H1 (cell line): ENCODE measurements around the gene RNASET2. TPM values are rescaled to one million over a fixed set of nuclear protein-coding genes. Genes with fewer than 3 reads are reported as not detected.

Experiments
- CTCF ChIA-PET: fragments of 300-600 bp; sonication (Branson Sonifier 250); formaldehyde crosslinking; loops from one replicate; lab custom pipeline; 2021; ENCODE audit not compliant: partially characterized antibody; lab: Charles Lee
- POLR2A ChIA-PET: fragments of 300-600 bp; sonication (Branson Sonifier 250); formaldehyde crosslinking; loops from one replicate; lab custom pipeline; 2021; ENCODE audit warnings: inconsistent platforms; ENCODE audit not compliant: partially characterized antibody; lab: Charles Lee
- DNase-seq, 2 experiments: peaks; one replicate each; pipeline versions ENCODE4 v3.0.0 to v3.0.0-alpha.2; 2010 to 2022; ENCODE audit warnings: low spot score in 2 of 2, low read depth in 1 of 2, mixed read lengths in 1 of 2
- FAIRE-seq: peaks from 2 replicates; lab custom pipeline; 2011; peaks lifted over from hg19 to GRCh38; lab: Jason Lieb, UNC
- H2AFZ ChIP-seq: 2 replicates; pipeline ENCODE4 v1.8.1; 2012; ENCODE audit warnings: low read length, inconsistent platforms
- H2AK5ac ChIP-seq: 2 replicates; pipeline ENCODE4 v1.6.1; 2013; ENCODE audit warnings: low read depth, low read length
- H2BK120ac ChIP-seq: replicated peaks from 2 replicates; pipeline ENCODE3; 2013; ENCODE audit warnings: low read depth, low read length, inconsistent platforms
- H2BK12ac ChIP-seq: 2 replicates; pipeline ENCODE4 v1.6.1; 2013; ENCODE audit warnings: low read depth, low read length
- H2BK15ac ChIP-seq: 2 replicates; pipeline ENCODE4 v1.6.1; 2013; ENCODE audit warnings: low read length
- H2BK20ac ChIP-seq: 2 replicates; pipeline ENCODE4 v1.6.1; 2013; ENCODE audit warnings: low read length
- H2BK5ac ChIP-seq: 2 replicates; pipeline ENCODE4 v1.6.1; 2013; ENCODE audit warnings: low read depth, low read length
- H3K14ac ChIP-seq: 2 replicates; pipeline ENCODE4 v1.6.1; 2013; ENCODE audit warnings: inconsistent platforms; ENCODE audit not compliant: insufficient read length
- H3K18ac ChIP-seq: 2 replicates; pipeline ENCODE4 v1.6.1; 2013; ENCODE audit warnings: low read length; ENCODE audit errors: extremely low read depth
- H3K23ac ChIP-seq: 2 replicates; pipeline ENCODE4 v1.6.1; 2013; ENCODE audit warnings: inconsistent platforms; ENCODE audit not compliant: insufficient read length
- H3K23me2 ChIP-seq: 2 replicates; pipeline ENCODE4 v1.6.1; 2013; ENCODE audit warnings: low read depth, low read length
- H3K27ac ChIP-seq: 2 replicates; pipeline ENCODE4 v1.6.1; 2011; ENCODE audit warnings: low read depth, low read length, inconsistent platforms
- H3K27me3 ChIP-seq, 4 experiments: replicated peaks in 1 of 4; 1 replicate in 1 of 4; 2 replicates in 3 of 4; pipeline versions ENCODE4 v1.6.1 to v1.8.1; 2011 to 2013; ENCODE audit warnings: low read length in 3 of 4, mild to moderate bottlenecking in 3 of 4, inconsistent platforms in 2 of 4, mixed read lengths in 2 of 4, moderate library complexity in 1 of 4; ENCODE audit not compliant: control insufficient read depth in 3 of 4, insufficient read depth in 3 of 4; ENCODE audit errors: extremely low read depth in 1 of 4
- H3K36me3 ChIP-seq, 4 experiments: 2 replicates each; pipeline versions ENCODE4 v1.6.1 to v1.8.1; 2011 to 2013; ENCODE audit warnings: mild to moderate bottlenecking in 4 of 4, low read length in 3 of 4, moderate library complexity in 2 of 4, control low read depth in 1 of 4, inconsistent platforms in 1 of 4; ENCODE audit not compliant: insufficient read depth in 4 of 4, control insufficient read depth in 2 of 4
- H3K4ac ChIP-seq: replicated peaks from 2 replicates; pipeline ENCODE3; 2013; ENCODE audit warnings: low read length, low read depth, mixed read lengths, inconsistent platforms; ENCODE audit not compliant: insufficient read length
- H3K4me1 ChIP-seq, 4 experiments: replicated peaks in 1 of 4; 1 replicate in 1 of 4; 2 replicates in 3 of 4; pipeline versions ENCODE4 v1.6.1 to v1.8.1; 2011 to 2013; ENCODE audit warnings: low read length in 3 of 4, inconsistent platforms in 2 of 4, mixed read lengths in 1 of 4; ENCODE audit not compliant: insufficient read depth in 4 of 4, control insufficient read depth in 3 of 4
- H3K4me2 ChIP-seq, 2 experiments: 2 replicates each; pipeline versions ENCODE4 v1.6.1 to v1.8.1; 2011 to 2013; ENCODE audit warnings: low read depth in 2 of 2, low read length in 2 of 2, control low read depth in 1 of 2, inconsistent platforms in 1 of 2, mild to moderate bottlenecking in 1 of 2; ENCODE audit not compliant: insufficient read depth in 1 of 2
- H3K4me3 ChIP-seq, 4 experiments: fragments of 200-600, 300-600 bp in 1 of 4; sonication (generic), shearing (Covaris generic), sonication (Bioruptor Twin) in 1 of 4; 2 replicates each; pipeline versions ENCODE4 v1.5.1 to v1.8.1; 2011 to 2016; ENCODE audit warnings: low read length in 4 of 4, low read depth in 3 of 4, control low read depth in 2 of 4, inconsistent platforms in 2 of 4, mild to moderate bottlenecking in 2 of 4, mixed read lengths in 1 of 4, moderate library complexity in 1 of 4; ENCODE audit not compliant: insufficient read depth in 2 of 4; ENCODE audit errors: extremely low read depth in 1 of 4
- H3K56ac ChIP-seq: replicated peaks from 2 replicates; pipeline ENCODE3; 2013; ENCODE audit warnings: low read depth, mild to moderate bottlenecking, mixed read lengths, low read length, inconsistent platforms; ENCODE audit not compliant: insufficient read length
- H3K79me1 ChIP-seq: 2 replicates; pipeline ENCODE4 v1.6.1; 2013; ENCODE audit warnings: low read depth, low read length, control low read depth
- H3K79me2 ChIP-seq, 2 experiments: 2 replicates each; pipeline versions ENCODE4 v1.6.1 to v1.8.1; 2012 to 2013; ENCODE audit warnings: low read length in 2 of 2, mild to moderate bottlenecking in 2 of 2, inconsistent platforms in 1 of 2; ENCODE audit not compliant: insufficient read depth in 2 of 2, control insufficient read depth in 1 of 2
- H3K9ac ChIP-seq, 4 experiments: replicated peaks in 1 of 4; 1 replicate in 1 of 4; 2 replicates in 3 of 4; pipeline versions ENCODE4 v1.6.1 to v1.8.1; 2011 to 2013; ENCODE audit warnings: low read depth in 3 of 4, low read length in 3 of 4, control low read depth in 2 of 4, mild to moderate bottlenecking in 2 of 4, moderate library complexity in 2 of 4, inconsistent platforms in 1 of 4; ENCODE audit errors: extremely low read depth in 1 of 4
- H3K9me3 ChIP-seq, 2 experiments: 2 replicates each; pipeline versions ENCODE4 v1.6.1 to v1.8.1; 2012 to 2013; ENCODE audit warnings: mild to moderate bottlenecking in 2 of 2, moderate library complexity in 2 of 2, control low read depth in 1 of 2, inconsistent platforms in 1 of 2, low read depth in 1 of 2, low read length in 1 of 2, mixed read lengths in 1 of 2; ENCODE audit not compliant: insufficient read depth in 2 of 2
- H4K20me1 ChIP-seq, 2 experiments: replicated peaks in 1 of 2; 2 replicates each; pipeline versions ENCODE3 to v1.8.1; 2011 to 2013; ENCODE audit warnings: inconsistent platforms in 2 of 2, low read length in 2 of 2, mild to moderate bottlenecking in 1 of 2; ENCODE audit not compliant: insufficient read depth in 2 of 2, control insufficient read depth in 1 of 2
- H4K5ac ChIP-seq: 2 replicates; pipeline ENCODE4 v1.6.1; 2013; ENCODE audit warnings: low read length, low read depth, mixed read lengths, inconsistent platforms; ENCODE audit not compliant: insufficient read length
- H4K8ac ChIP-seq: 2 replicates; pipeline ENCODE4 v1.8.0; 2013; ENCODE audit warnings: mild to moderate bottlenecking, moderate library complexity, low read length, inconsistent platforms; ENCODE audit not compliant: insufficient read depth; ENCODE audit errors: extremely low read depth
- H4K91ac ChIP-seq: replicated peaks from 2 replicates; pipeline ENCODE3; 2013; ENCODE audit warnings: low read length, mixed read lengths, inconsistent platforms; ENCODE audit not compliant: insufficient read length
- EZH2 ChIP-seq: fragments of 200-600 bp; sonication (generic); IDR thresholded peaks from 2 replicates; pipeline ENCODE4 v1.7.1; 2012; ENCODE audit warnings: low read depth, mild to moderate bottlenecking, moderate library complexity, low read length, inconsistent platforms; ENCODE audit not compliant: severe bottlenecking
- MAX ChIP-seq: IDR thresholded peaks from 2 replicates; pipeline ENCODE4 v1.6.1; 2012; ENCODE audit warnings: inconsistent platforms
- TAF1 ChIP-seq: IDR thresholded peaks from 2 replicates; pipeline ENCODE4 v1.6.1; 2011; ENCODE audit warnings: mild to moderate bottlenecking, low read depth, low read length
- WGBS, 2 experiments: shearing (Covaris generic) in 1 of 2; methylation state at CpG; one replicate each; pipeline versions ENCODE4 v1.1.6 to v1.1.7; 2013 to 2015; ENCODE audit warnings: low lambda C conversion rate in 2 of 2, mixed read lengths in 2 of 2, inconsistent platforms in 1 of 2, low coverage in 1 of 2, missing lambda C conversion rate in 1 of 2; ENCODE audit not compliant: insufficient replicate concordance in 2 of 2, insufficient coverage in 1 of 2, insufficient read length in 1 of 2; ENCODE audit errors: extremely low coverage in 1 of 2, missing lambda C conversion rate in 1 of 2; 5-methylcytosine and 5-hydroxymethylcytosine counted together
- polyA plus RNA-seq, 7 experiments: library from polyadenylated mRNA; depleted of rRNA in 3 of 7; stranded (reverse) in 5 of 7; unstranded in 2 of 7; fragments of >200 nt in 5 of 7; fragments of 200-250 nt in 2 of 7; gene quantifications; 1 replicate in 5 of 7; 2 replicates in 1 of 7; 4 replicates in 1 of 7; pipeline versions ENCODE4 v1.2.1 to v1.2.3, GENCODE V29; 2011 to 2013; ENCODE audit warnings: missing spikeins in 2 of 7, mixed read lengths in 2 of 7
- total RNA-seq: library from RNA; stranded (reverse); fragmentation: NEBNext Ultra II Directional; extraction: Animal tissue kit (Norgen Biotek cat#: 25700); gene quantifications from 2 replicates; pipeline ENCODE4 v1.2.1, GENCODE V29; 2021

The RNASET2 gene
- total and polyA plus RNA-seq, 2 of the 8 experiments (the other 6 are each of a cell fraction or from before 2014, with no cell fraction given), result 15.7 to 22.9 TPM

GRCh38 chr6:166955121-166955864 lies 1.1 kb downstream of the RNASET2 start:
- H3K79me2 ChIP-seq, result no peaks in the 10 kb centered on the region; a peak in 1 of 4 replicates
- H3K18ac ChIP-seq, result no peak overlapping the region; the same call in 1 of the 2 replicates
- H4K91ac ChIP-seq, result peak overlapping the region; percentile 55
- H2BK5ac ChIP-seq, result no peak overlapping the region
- no peak overlapping the region for H2BK20ac ChIP-seq
- 52% methylated on average over 19 of the region's 52 CpGs; no CpG with 5 or more reads in 1 of the 2 experiments for WGBS, 2 experiments
- FAIRE-seq (no peak), DNase-seq (no peak)
- peak overlapping the region; percentile 90 to 93 for H3K4me2 ChIP-seq
- no peak overlapping the region for H2BK15ac ChIP-seq
- no peak overlapping the region for H2BK120ac ChIP-seq
- H3K79me1 ChIP-seq, result peaks cover 2% of the 10 kb centered on the region
- peaks cover 6 to 8% of the 10 kb centered on the region in 2 experiments for H3K9me3 ChIP-seq
- H3K4ac ChIP-seq, result no peak overlapping the region
- no peak overlapping the region for H3K14ac ChIP-seq
- peaks cover 0 to 2% of the 10 kb centered on the region in 2 experiments for H4K20me1 ChIP-seq
- ChIA-PET CTCF (interaction anchor here (0.6 to 2.0 kb wide), 6 partner anchors 18 to 234 kb away, joined by 3 to 10 read pairs (median 4); no protein-coding TSS in a partner anchor), POLR2A (interaction anchor here (0.8 to 1.0 kb wide), 2 partner anchors 17 to 168 kb away, joined by 3 to 4 read pairs; no protein-coding TSS in a partner anchor)
- H3K9ac ChIP-seq, result no peak overlapping the region; a peak in 1 of 7 replicates
- TF ChIP-seq TAF1 (no peak), MAX (peak; percentile 49), EZH2 (peak; percentile 7)
- H3K27ac ChIP-seq, result no peak overlapping the region
- H3K23ac ChIP-seq, result no peak overlapping the region
- peaks cover 17% of the 10 kb centered on the region; the same call in 1 of the 2 replicates for H3K23me2 ChIP-seq
- H4K8ac ChIP-seq, result no peak overlapping the region; the same call in 1 of the 2 replicates
- peaks cover 2 to 12% (median 7%) of the 10 kb centered on the region in 4 experiments; a peak in 6 of 7 replicates for H3K4me1 ChIP-seq
- peaks cover 0 to 6% (median 0%) of the 10 kb centered on the region in 4 experiments; a peak in 3 of 7 replicates for H3K27me3 ChIP-seq
- no peak overlapping the region for H2AFZ ChIP-seq
- peak overlapping the region; percentile 58 to 83 (median 72) for H3K4me3 ChIP-seq
- H3K56ac ChIP-seq, result no peak overlapping the region
- H2AK5ac ChIP-seq, result no peak overlapping the region
- H2BK12ac ChIP-seq, result no peak overlapping the region
- no peak overlapping the region for H4K5ac ChIP-seq
- H3K36me3 ChIP-seq, result peaks cover 0 to 8% (median 2%) of the 10 kb centered on the region in 4 experiments; a peak in 2 of 8 replicates
